Activated naive CD4-positive, alpha-beta T cell treated with anti-CD3 and anti-CD28 coated beads, Interleukin-2, amount 50 U/mL, for 24 hours (primary cell): ENCODE measurements around the gene FAM163B.

Experiments
- H3K27ac Mint-ChIP-seq: one replicate; pipeline ENCODE4 v1.8.0; 2021; ENCODE audit warnings: mild to moderate bottlenecking, mixed read lengths
- H3K27me3 Mint-ChIP-seq: one replicate; pipeline ENCODE4 v1.8.0; 2021; ENCODE audit warnings: mixed read lengths
- H3K36me3 Mint-ChIP-seq: one replicate; pipeline ENCODE4 v1.8.0; 2021; ENCODE audit warnings: mixed read lengths
- H3K4me1 Mint-ChIP-seq: one replicate; pipeline ENCODE4 v1.8.0; 2021; ENCODE audit warnings: mixed read lengths
- H3K4me3 Mint-ChIP-seq: one replicate; pipeline ENCODE4 v1.8.0; 2021; ENCODE audit warnings: mild to moderate bottlenecking, mixed read lengths
- H3K9me3 Mint-ChIP-seq: one replicate; pipeline ENCODE4 v1.8.0; 2021; ENCODE audit warnings: mixed read lengths

FAM163B gene

GRCh38 chr9:133613432-133613831, 4.2 kb upstream of the FAM163B start:
- H3K4me1 Mint-ChIP-seq: peaks cover under 1% of the 10 kb centered on the region
- no peak overlapping the region for H3K4me3 Mint-ChIP-seq
- peaks cover 20% of the 10 kb centered on the region for H3K27me3 Mint-ChIP-seq
- no peak overlapping the region for H3K27ac Mint-ChIP-seq
- H3K36me3 Mint-ChIP-seq: no peaks in the 10 kb centered on the region
- no peaks in the 10 kb centered on the region for H3K9me3 Mint-ChIP-seq

DNA sequence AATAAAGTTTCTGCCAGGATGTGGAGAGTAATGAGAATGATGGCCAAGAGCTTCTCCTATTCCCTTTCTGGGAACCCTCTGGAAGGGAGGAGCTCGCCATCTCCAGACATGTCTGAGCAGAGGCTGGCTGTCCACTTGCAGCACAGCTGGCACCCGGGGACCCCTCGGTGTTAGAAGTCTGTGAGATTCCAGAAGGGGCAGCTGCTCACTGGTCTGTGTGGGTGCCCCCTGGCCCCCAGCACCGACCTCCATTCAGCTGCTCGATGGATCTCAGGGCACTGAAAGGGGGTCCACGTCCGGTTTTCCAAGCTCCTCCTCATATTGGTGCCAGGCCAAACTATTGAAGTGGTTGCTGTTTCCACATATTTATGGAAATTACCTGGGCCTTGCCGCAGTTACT, 3.6 kb upstream of the FAM163B start:
- Mint-ChIP-seq H3K4me3 (no peak overlapping the region), H3K9me3 (no peaks in the 10 kb centered on the region), H3K27ac (no peak overlapping the region), H3K4me1 (peaks cover 5% of the 10 kb centered on the region), H3K27me3 (peaks cover 22% of the 10 kb centered on the region), H3K36me3 (no peaks in the 10 kb centered on the region)

DNA sequence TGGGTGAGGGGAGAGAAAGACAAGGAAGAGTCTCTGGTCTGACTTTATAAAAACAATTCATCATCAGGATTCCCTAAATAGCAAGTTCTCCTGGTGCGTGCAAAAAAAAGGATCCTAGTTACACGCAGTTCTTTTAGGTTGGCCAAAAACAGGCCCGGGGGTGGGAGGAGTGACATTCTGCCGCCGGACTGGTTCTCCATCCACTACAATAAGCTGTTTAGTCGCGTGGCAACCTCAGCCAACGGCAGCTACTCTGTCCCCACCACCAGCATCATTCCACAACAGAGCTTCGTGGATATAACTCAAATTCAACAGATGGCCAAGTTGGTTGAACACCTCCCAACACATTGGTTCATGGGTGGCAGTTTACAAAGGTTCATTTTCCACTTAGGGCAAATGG, 2.9 kb upstream of the FAM163B start:
- peaks cover 22% of the 10 kb centered on the region for H3K27me3 Mint-ChIP-seq

DNA sequence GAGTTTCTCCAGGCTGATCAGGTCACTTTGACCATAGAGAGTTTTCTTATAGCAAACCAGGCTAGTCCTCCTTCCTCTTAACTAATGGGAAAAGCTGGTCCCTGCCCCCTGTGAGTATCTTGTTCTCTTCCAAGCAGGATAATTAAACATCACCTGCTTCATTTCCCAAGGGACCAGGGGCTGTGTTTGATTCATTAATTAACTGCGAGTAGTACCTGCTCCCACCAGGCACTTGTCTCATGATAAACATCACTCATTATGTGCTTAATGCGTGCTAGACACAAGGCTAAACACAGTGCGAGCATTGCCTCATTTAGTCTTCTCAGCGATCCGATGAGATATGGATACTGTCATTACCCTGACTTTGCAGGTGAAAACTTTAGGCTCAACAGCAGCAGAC, 1.7 kb upstream of the FAM163B start:
- H3K27ac Mint-ChIP-seq: no peak overlapping the region
- peaks cover 22% of the 10 kb centered on the region for H3K27me3 Mint-ChIP-seq
- H3K36me3 Mint-ChIP-seq: no peaks in the 10 kb centered on the region
- H3K4me1 Mint-ChIP-seq: peaks cover 5% of the 10 kb centered on the region
- H3K4me3 Mint-ChIP-seq: no peak overlapping the region
- H3K9me3 Mint-ChIP-seq: no peaks in the 10 kb centered on the region

More for the DNA sequence above, 2.9 kb upstream of the FAM163B start:
- Mint-ChIP-seq H3K4me1 (peaks cover 5% of the 10 kb centered on the region), H3K4me3 (no peak overlapping the region), H3K27ac (no peak overlapping the region), H3K36me3 (no peaks in the 10 kb centered on the region), H3K9me3 (no peaks in the 10 kb centered on the region)

- peaks cover 10% of the 10 kb centered on the region for H3K4me1 Mint-ChIP-seq
- no peaks in the 10 kb centered on the region for H3K36me3 Mint-ChIP-seq
- peaks cover 22% of the 10 kb centered on the region for H3K27me3 Mint-ChIP-seq
- no peak overlapping the region for H3K4me3 Mint-ChIP-seq
- H3K9me3 Mint-ChIP-seq: no peaks in the 10 kb centered on the region
- H3K27ac Mint-ChIP-seq: no peak overlapping the region
Measured at GRCh38 chr9:133608889-133609288, 300 bp downstream of the FAM163B start.

DNA sequence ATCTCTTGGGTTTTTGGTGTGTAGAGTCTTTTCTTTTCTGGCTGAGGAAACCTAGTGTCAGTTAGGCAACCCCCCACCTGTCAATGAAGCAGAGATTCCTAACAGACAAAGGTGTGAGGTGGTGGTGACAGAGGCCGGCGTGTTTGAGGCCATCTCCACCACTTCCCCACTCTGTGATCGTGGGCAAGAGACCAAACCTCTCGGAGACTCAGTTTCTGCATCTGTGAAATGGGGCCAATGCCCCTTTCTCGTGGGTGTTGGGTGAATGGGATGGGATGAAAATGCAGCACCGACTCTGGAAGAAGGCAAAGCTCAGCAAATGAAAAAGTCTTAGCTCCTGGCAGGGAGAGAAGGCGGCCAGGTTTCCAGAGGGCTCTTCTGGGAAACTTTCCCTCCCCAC, 807 bp downstream of the FAM163B start:
- no peaks in the 10 kb centered on the region for H3K36me3 Mint-ChIP-seq

DNA sequence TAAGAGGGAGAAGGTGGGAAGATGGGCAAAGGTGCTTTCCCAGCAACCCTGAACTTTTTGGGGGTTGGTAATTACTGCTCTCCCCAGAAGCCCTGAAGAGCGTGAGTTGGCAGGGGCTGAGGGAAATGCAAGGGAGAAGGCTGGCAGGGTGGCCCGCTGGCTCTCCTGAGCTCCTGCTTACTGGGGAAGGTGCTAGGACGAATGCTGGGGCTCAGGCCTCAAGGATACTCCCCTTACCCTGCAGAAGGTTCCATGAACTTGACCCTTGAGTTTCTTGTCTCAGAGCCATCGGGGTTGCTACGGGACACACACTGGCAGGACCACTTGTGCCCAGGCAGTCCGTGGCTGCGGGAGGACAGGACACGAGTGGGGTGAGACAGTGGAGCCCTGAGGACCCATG, 1.2 kb downstream of the FAM163B start:
- Mint-ChIP-seq H3K9me3 (no peaks in the 10 kb centered on the region), H3K27ac (no peak overlapping the region), H3K36me3 (no peaks in the 10 kb centered on the region), H3K27me3 (peaks cover 21% of the 10 kb centered on the region), H3K4me3 (no peak overlapping the region), H3K4me1 (peaks cover 10% of the 10 kb centered on the region)

More for the DNA sequence above, 807 bp downstream of the FAM163B start:
- Mint-ChIP-seq H3K9me3 (no peaks in the 10 kb centered on the region), H3K4me3 (no peak overlapping the region), H3K4me1 (peaks cover 10% of the 10 kb centered on the region), H3K27ac (no peak overlapping the region), H3K27me3 (peaks cover 22% of the 10 kb centered on the region)

DNA sequence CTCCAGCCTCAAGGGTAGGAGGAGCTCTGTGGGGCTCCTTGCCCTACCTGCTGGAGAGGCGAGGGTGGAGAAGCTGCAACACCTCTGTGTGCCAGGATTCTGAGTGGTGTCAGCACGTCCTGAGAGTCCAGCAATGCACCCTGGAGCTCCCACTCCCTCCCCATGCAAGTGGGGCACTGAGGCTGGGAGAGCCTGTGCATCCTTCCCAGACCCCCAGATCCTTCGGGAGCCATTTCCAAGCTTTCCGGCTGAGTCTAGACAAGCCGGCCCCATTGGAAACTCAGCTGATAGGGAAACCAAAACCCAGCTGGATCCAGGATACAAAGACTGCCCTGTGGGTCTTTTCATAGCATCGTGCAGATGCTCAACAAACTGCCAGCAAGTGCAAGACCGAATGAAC, 1.8 kb downstream of the FAM163B start:
- H3K27me3 Mint-ChIP-seq: peaks cover 21% of the 10 kb centered on the region

DNA sequence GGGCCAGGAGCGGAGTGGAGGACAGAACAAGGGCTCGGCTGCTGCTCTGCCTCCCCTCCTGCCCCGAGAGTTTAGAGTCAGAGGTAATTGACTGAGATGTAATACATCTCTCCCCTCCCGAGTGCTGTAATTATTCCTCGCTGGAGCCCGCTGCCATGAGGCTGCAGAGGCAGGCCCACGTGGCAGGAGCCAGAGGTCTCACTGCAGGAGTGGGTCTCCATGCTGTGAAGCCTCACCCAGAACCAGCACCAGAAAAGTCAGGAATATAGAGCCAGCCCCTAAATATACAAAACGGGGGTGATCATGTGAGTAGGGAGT, 2.5 kb downstream of the FAM163B start:
- H3K9me3 Mint-ChIP-seq: no peaks in the 10 kb centered on the region
- H3K27ac Mint-ChIP-seq: no peak overlapping the region
- H3K36me3 Mint-ChIP-seq: no peaks in the 10 kb centered on the region
- H3K4me1 Mint-ChIP-seq: peaks cover 10% of the 10 kb centered on the region
- no peak overlapping the region for H3K4me3 Mint-ChIP-seq
- peaks cover 21% of the 10 kb centered on the region for H3K27me3 Mint-ChIP-seq

More for the DNA sequence above, 1.8 kb downstream of the FAM163B start:
- no peak overlapping the region for H3K4me3 Mint-ChIP-seq
- no peaks in the 10 kb centered on the region for H3K36me3 Mint-ChIP-seq
- no peaks in the 10 kb centered on the region for H3K9me3 Mint-ChIP-seq
- peaks cover 10% of the 10 kb centered on the region for H3K4me1 Mint-ChIP-seq
- no peak overlapping the region for H3K27ac Mint-ChIP-seq

- Mint-ChIP-seq H3K4me1 (peaks cover 10% of the 10 kb centered on the region), H3K36me3 (no peaks in the 10 kb centered on the region), H3K27me3 (peaks cover 17% of the 10 kb centered on the region), H3K9me3 (no peaks in the 10 kb centered on the region), H3K4me3 (no peak overlapping the region), H3K27ac (peak overlapping the region; percentile 41)
Measured at GRCh38 chr9:133605856-133606707, 3.1 kb downstream of the FAM163B start.

DNA sequence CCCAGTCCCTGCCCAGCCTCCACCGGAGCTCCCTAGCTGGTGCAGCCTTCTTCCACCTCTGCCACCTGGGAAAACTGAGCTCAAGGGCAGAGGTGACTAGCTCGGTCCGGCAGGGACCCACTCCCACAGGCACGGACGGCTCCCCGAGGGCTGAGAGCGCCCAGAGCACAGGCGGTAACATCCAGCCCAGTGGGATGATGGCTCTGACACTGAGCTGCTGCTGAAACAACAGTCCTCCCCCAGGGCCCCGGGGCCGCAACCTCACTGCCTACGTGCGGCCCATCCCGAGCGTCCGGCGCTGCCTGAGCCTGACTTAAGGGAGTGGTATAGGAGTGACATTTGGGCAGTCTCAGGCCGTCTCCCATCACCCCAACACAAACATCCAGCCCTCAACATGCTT, 3.7 kb downstream of the FAM163B start:
- Mint-ChIP-seq H3K4me1 (peaks cover 10% of the 10 kb centered on the region), H3K27me3 (peaks cover 10% of the 10 kb centered on the region), H3K9me3 (no peaks in the 10 kb centered on the region), H3K4me3 (no peak overlapping the region), H3K27ac (no peak overlapping the region), H3K36me3 (no peaks in the 10 kb centered on the region)

DNA sequence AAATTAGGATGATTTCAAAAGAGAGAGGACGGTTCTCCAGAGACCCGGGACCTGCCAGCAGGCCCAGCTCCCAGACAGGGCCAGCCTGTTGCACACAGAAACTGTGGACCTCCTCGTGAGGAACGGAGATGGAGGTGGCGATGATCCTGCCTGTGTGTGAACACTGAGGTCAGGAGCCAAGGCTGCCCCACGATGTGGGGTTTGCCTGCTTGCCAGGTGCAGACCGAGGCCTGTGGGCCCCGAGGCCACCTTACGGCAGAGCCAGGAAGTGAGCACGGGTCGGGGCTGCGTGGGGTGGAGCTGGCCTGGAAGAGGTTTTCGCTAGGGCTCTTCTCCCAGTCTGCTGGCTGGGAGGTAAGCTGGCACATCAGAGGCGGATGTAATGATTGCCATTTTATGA, 4.3 kb downstream of the FAM163B start:
- no peak overlapping the region for H3K4me3 Mint-ChIP-seq
- no peak overlapping the region for H3K27ac Mint-ChIP-seq
- H3K4me1 Mint-ChIP-seq: peaks cover 10% of the 10 kb centered on the region
- peaks cover 6% of the 10 kb centered on the region for H3K27me3 Mint-ChIP-seq
- no peaks in the 10 kb centered on the region for H3K9me3 Mint-ChIP-seq
- H3K36me3 Mint-ChIP-seq: no peaks in the 10 kb centered on the region

GRCh38 chr9:133604214-133604613, 5.0 kb downstream of the FAM163B start:
- Mint-ChIP-seq H3K36me3 (no peaks in the 10 kb centered on the region), H3K9me3 (no peaks in the 10 kb centered on the region), H3K4me1 (peaks cover 10% of the 10 kb centered on the region), H3K4me3 (no peak overlapping the region), H3K27ac (no peak overlapping the region), H3K27me3 (peaks cover 2% of the 10 kb centered on the region)

GRCh38 chr9:133603135-133603927, 5.9 kb downstream of the FAM163B start:
- peaks cover 8% of the 10 kb centered on the region for H3K4me1 Mint-ChIP-seq

GRCh38 chr9:133602277-133602676, 6.9 kb downstream of the FAM163B start:
- Mint-ChIP-seq H3K27me3 (no peaks in the 10 kb centered on the region), H3K36me3 (peaks cover under 1% of the 10 kb centered on the region), H3K9me3 (no peaks in the 10 kb centered on the region), H3K27ac (no peak overlapping the region), H3K4me1 (peaks cover 5% of the 10 kb centered on the region), H3K4me3 (no peak overlapping the region)

More at GRCh38 chr9:133603135-133603927, 5.9 kb downstream of the FAM163B start:
- H3K27ac Mint-ChIP-seq: no peak overlapping the region
- H3K36me3 Mint-ChIP-seq: no peaks in the 10 kb centered on the region
- no peak overlapping the region for H3K4me3 Mint-ChIP-seq
- H3K9me3 Mint-ChIP-seq: no peaks in the 10 kb centered on the region
- H3K27me3 Mint-ChIP-seq: peaks cover 1% of the 10 kb centered on the region

DNA sequence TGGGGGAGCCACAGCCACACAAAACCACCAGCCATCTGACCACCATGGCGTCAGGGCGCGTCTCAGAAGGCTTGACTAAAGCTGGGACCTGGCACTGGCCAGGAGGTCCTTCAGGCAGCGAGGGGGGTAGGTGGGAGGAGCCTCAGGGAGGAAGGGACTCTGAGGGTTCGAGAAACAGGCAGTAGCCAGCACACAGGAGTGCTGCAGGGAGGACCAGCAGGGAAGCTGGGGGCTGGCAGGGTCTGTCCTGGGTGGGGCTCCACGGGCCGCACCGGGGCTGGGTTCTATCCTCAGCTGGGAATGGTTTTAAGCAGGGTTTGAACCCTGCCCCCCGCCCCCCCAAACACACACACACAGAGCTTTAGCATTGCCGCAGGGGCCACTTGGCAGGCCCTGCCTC, 7.4 kb downstream of the FAM163B start:
- Mint-ChIP-seq H3K4me3 (no peak overlapping the region), H3K27me3 (no peaks in the 10 kb centered on the region), H3K27ac (no peak overlapping the region), H3K36me3 (peaks cover 4% of the 10 kb centered on the region), H3K9me3 (no peaks in the 10 kb centered on the region), H3K4me1 (peaks cover 5% of the 10 kb centered on the region)
